GM19438 (cell line): ENCODE measurements around the gene SAMD7.

Source experiments
- ATAC-seq: cut with Tn5 transposase; IDR thresholded peaks from one replicate; pipeline ENCODE4 v1.9.1; 2021; ENCODE audit warnings: low read depth; ENCODE audit not compliant: unreplicated experiment

The SAMD7 gene

DNA sequence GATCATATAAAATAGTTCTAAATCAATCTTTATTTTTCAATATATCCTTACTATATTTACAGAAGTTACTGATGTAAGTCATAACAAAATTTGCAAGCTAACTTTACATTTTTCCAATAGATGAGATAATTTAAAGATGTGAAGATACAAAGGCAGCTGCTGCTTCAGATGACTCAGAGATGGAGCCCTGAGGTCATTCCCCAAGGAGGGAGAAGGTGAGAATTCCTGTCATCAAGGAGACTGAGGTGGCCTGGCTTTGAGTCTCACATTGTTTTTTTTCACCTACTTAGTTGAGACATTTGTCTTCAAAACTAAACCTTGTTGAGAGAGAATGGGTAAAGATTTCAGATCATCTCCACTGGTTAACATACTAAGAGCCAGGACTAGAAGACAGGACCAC, 3.9 kb upstream of the SAMD7 start:
- no peak for ATAC-seq

DNA sequence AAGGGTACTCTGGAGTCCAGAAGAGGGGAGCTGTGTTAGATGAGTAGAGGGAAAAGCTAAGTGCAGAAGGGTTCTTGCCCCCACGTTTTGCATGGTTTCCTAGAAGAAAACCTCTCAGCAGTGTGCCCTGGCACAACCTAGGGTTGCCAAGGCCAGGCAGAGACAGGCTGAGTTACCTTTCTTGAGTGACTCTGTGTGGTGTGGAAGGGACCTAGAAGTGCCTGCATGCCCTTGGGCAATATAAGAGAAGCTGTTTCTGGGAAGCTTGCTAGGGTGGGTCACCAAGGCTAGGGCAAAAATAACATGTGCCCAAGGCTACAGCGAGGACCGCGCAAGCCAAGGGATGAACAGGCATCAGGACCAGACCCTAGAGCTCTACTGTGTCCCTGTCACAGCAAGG, 3.4 kb upstream of the SAMD7 start:
- ATAC-seq, result no peak

DNA sequence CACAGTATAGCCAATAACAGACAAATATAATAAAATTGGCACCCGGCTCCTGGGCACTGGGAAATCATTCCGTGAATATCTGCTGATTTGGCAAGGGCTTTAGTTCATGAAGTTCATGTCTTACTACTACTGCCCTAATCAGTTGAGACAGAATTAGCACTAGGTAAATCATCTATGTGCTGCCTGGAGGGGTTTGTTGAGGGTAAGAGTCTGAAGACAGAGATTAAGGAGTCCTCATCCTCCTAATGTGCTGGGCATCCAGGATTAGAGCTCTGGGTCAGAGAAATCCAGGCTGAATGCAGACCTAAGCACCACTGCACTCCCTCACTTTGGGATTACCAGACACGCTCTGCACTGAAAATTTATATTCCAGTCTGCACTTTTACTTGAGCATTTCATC, 2.0 kb downstream of the SAMD7 start:
- ATAC-seq, result no peak

DNA sequence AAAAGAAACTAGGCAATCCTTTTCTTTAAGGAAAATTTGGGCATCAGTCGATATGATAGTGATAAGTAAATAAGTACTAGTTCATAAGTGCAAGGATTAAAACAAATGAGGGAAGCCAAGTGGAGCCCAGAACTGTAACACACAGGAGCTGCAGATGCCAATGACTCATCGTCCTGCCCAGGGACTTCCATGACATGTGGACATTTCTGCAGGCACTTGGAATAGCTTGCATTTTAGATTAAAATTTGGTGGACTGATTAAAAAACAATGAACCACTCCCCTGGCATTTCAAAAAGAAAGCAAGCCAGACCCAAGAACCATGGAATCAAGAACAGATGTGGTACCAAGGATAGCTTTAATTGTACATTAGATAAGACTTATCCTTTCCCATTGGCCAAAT, 2.9 kb downstream of the SAMD7 start:
- no peak for ATAC-seq

DNA sequence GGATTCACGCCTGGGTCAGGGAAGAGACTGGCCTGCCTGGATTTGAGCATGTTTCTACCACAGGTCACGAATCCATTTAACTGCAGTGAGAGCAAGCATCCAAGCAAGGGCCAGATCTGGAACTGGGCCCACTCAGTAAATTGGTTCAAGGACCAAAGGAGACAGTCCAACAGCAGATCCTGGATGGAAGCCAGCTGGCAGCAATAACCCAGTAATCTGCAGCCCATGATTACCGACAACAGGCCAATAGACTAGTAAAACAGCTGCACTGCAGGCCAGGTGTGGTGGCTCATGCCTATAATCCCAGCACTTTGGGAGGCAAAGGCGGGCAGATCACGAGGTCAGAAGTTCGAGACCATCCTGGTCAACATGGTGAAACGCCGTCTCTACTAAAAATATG, 11.8 kb downstream of the SAMD7 start:
- ATAC-seq, result no peak

DNA sequence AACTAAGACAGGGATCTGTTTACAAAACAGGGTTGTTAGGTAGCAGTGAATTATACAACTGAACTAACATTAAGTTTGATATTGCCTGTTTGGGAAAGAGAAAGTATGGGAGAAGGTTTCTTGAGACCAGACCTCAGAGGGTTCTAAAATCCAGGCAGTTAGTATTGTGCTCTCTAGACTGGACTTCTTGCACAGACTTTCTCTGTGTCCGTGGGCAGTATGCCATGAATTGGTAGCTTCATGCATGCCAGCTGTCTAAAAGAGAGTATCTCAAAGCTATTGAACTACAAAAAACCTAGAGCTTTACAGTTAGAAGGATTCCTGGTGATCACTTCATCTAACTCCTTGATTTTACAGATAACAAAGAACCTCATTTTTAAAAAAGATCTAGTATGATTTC, 12.5 kb downstream of the SAMD7 start:
- no peak for ATAC-seq

DNA sequence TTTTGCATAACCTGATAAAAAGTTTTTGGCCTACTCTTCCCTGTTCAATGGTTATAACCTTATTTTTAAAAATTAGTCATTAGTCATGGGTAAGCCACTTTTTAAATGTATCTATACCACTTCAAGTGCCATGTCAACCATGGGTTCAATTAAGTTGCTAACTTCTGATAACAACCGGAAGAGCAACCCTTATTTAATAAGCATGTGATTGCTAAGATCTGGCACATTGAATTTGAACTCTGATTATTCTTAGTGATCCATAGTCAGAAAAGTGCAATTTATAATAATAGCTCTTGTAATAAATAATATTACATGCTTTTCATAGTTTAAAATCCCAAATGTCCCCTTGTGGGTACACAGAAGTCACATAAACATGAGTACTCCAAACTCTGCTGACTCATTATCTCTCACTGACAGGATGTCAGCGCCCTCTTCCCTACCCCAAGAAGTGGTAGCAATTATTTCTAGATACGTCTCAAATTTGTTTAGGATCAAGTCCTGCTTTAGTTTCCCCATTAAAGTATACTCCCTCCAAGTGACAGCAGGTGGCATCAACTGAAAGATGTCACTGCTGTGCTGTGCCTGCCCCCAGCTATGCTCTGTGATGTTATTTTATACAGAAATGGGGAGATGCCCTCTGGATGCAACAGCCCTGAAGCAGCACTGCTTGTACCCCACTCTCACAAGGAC, 18.6 kb downstream of the SAMD7 start:
- ATAC-seq, result no peak

DNA sequence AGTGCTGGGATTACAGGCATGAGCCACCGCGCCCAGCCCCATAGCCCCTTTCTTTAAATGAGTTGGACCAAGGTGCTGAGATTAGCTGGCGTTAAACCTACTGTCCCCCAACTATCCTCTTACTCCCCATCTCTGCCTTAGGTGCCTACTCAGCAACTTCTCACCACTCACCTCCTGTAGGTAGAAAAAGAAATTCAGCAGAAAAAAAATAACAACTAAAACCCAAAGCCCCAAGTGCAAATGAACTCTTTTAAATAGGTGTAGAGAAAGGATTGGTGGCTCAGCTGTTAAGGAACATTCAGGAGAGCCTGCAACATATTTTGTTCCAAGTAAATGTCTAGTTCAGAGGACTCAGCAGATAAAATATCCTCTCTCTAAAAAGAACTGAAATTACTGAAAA, 19.5 kb downstream of the SAMD7 start:
- no peak for ATAC-seq

DNA sequence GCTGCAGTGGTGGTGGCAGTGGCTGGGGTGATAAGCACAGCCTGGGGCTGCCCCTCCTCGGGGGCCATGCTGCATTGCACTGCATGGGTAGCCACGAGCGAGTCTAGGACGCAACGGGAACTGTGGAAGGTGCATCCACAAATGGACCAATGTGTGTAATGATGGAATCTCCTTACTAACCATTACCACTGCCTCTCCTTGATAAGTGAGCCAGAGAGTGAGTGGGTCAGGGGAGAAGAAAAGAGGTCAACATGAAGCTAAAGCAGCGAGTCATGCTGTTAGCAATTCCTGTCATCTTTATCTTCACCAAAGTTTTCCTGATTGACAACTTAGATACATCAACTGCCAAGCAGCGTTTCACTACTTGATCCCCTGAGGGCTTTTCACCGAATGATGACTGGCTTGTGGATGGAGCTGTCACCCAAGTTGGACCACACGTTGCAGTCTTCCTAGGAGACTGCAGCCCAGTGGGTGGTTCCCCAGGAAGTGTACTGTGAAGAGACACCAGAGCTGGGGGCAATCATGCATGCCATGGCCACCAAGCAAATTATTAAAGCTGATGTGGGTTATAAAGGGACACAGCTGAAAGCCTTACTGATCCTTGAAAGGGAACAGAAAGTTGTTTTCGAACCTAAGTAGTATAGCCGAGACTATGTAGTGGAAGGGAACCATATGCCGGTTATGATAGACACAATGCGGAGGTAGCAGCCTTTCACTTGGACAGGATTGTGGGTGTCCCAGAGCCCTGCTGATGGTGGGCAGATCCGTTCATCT, 20.6 kb downstream of the SAMD7 start:
- peak; percentile 95 for ATAC-seq

DNA sequence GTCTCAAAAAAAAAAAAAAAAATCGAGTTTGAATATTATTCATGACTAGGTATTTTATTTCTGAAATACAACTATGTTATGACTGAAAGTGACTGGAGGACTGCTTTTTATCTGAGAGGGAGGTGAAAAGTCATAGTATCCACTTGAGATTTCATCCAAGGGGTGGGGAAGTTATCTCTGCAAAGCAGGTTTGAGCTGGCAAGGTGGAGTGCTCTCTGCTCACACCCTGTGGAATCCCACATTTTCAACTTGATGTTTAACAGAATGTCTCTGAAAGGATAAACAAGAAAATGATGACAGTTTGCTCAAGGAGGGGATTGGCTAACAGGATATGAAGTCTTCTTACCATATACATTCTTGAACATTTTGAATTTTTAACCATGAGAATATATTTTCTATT, 27.9 kb downstream of the SAMD7 start:
- ATAC-seq, result no peak

DNA sequence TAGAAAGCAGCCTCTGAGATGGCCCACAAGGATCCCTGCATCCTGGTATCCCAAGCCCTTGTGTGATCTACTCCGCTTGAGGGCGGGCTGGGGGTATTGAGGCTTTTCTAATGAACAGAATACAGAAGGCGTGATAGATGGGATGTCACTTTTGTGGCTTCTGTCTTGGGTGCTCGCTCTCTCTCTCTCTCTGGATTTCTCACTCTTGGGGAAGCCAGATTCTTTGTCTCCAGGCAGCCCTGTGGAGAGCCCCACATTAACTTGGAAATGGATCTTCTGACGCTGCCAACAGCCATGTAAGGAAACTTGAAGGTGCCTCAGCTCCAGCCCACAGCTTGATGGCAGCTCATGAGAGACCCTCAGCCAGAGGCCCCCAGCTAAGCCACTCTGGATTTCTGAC, 28.4 kb downstream of the SAMD7 start:
- ATAC-seq, result no peak

DNA sequence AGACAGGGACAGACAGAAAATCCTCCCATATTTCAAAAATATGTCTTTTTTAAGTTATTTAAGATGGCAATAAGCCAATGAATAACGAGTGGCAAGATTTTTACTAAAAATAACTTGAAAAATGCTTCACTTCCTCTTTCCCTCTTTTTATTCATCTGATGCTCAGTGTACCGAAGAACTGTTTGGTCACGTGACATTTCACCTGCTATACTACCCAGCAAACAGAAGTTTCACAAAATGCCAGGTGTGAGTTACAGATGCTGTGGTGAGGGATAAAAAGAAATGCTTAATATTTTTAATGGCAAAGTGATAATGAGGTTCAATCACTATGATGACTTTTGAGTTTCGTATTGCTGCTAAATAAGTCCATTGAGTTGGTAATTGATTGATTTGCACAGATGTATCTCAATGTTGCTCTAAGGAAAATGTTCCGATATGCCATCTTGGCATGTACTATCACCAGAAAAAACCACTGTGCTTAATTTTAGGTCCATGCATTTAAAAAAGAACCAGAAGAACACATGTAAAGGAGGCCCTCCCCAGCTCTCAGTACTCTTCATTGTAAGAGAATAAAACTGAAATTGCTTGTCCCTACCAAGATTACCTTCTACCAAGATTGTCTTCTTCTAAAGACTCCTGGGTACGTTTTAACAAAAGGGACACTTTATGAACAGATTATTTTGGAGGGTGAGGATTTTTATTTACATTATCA, 29.3 kb downstream of the SAMD7 start:
- ATAC-seq, result peak; percentile 78

DNA sequence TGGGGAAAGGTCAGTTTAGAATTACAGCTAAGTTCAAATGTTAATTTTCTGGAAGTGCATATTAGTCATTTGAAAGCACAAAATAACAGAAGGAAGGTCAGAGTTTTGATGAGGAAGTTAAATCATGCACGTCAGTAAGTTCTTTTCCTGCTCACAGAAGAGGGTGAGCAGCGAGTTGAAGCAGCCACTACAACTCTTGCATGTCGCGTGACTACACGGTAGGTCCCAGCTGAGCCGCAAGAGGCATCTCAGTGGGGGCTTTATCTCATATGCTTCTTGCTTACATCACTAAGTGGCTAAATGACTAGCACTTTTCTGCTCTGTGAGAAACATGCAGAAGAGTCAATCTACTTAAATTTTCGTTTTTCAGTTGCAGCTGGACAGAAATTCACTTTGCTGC, 33.9 kb downstream of the SAMD7 start:
- ATAC-seq, result peak; percentile 77

DNA sequence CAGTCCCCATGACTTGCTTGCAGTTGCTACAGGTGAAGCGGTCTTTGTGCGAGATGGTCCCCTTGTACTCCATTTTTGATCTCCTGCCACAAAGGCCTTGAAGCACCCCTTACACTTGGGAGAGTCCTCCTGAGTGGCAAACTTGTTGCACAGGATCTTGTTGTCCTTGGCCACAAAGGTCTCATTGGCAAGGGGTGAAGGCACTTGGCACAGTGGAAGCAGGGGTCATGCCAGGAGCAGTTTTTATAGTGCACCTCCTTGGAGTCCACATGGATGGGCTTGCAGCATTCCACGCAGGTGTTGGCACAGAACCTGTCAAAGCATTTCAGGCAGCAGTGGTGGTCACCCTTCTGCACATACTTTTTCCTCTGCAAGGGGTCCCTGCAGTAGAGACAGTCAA, 35.0 kb downstream of the SAMD7 start:
- no peak for ATAC-seq

DNA sequence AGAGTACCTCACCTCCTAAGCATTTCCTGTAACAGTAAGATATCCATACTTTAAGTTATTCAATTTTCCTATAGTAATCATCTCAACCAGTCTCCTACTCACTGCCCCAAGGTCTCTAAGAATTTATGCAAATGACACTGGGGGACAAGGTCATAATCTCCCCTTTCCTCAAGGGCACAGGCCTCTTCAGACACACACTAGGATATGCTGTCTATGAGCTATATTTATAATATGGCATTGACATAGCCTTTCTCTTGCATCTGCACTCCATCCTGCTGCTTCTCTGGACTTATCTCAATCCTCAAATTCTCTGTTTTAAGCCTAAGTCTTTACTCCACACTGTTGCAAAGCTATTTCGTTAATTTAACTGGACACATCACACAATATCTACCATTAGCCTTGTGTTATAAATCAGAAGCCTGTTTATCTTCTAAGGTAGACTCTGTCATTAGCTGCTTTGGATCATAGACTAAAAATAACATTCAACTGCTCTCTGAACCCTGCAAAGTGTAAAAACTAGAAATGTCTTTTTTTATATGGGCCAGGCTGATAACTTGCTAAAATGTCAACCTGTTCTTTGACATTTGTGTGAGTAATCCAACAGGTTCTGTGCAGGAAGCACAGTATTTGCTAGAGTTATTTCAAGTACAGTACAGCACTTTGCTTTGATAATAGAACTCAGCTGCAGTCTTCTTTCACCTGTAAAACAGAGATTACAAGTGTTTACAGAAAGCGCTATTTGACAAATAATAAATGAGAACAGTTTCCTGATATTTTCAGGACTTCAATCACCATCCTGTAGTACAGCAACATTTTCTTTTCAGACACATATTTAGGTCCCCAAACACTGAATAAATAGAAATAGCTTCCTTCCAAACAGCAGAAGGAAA, 37.4 kb downstream of the SAMD7 start:
- ATAC-seq, result no peak

DNA sequence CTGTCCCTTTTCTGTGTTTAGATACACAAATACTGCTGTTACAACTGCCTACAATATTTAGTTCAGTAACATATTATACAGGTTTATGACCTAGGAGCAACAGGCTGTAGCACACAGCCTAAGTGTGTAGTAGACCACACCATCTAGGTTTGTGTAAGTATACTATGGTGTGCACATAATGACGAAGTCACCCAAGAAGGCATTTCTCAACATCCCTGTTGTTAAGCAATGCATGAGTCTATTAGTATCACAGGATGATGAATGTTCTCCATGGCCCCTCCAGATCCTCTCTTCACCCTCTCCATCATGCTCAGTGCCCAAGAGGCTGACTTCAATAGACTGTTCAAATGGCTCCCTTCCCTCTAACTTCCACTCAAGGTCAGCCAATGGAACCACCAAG, 40.7 kb downstream of the SAMD7 start:
- ATAC-seq, result no peak

DNA sequence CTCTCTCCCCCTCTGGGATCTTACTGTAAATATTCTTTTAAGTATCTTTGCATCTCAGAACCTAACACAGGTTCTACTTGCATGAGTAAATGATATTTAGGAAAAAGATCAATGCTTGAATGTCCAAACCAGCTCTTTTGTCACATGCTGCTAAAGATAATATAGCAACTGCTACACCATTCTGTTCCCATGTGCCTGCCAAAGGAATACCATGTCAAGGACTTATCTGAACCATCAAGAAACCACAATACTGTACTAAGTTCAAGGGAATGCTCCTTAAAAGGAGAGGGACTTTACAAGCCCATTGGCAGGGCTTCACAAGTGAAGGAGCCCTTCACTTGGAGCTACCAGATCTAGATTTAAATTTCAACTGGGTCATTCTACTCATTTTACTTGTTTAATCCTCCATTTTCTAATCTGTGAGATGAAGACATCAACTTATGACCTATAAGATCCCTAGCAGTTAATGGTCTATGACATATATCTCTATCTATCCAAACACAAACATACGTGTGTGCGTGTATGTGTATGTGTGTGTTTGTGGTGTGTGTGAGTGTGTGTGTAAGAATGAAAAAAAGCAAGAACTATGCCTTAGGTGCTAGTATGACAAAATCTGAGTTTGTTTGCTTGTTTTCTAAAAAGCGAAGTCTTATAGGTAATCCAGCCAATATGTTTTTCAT, 42.2 kb downstream of the SAMD7 start:
- ATAC-seq, result no peak

DNA sequence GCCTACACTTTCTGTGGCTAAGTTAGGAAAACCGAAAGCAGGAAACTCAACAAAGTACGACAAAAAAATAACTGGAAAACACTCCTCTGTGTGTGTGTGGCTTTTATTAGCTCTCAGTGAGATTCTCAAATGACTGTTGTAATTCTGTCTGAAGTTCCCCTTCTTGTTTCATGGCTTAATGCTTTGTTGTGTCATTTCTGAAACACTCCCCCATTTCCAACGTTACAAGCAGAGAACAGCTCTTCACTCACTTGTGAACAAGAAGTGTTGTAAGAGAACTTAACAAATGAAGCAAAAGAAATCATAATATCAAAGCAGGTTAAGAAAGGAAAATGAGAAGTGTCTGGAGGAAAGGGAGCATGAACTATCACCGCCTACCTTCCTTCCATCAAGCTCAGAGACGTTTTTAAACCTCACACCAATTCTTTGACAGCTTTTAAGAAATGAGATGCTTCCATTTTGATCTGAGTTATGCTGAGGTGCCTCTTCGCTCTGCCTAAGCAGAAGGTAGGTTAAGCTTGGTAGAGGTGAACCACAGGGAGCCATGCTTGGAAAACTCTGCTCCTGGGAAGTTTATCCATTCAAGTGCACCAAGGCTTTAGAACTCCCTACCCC, 42.9 kb downstream of the SAMD7 start:
- ATAC-seq, result peak; percentile 49

DNA sequence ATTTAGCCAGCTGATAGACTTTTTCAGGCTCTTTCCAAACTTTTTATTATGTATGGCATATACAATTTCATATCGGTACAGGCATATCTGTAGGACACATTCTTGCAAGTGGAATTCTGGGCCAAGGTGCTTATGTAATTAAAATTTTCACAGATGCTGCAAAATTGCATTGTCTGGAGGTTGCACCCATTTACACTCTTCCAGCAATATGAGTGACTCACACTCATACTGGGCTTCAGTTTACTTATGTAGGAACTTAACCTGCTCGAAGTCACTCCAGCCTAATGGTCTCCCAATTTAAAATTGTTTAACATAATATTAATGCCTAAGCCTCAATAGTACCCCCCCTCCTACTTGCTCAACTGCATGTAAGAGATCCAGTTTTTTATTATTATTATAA, 44.0 kb downstream of the SAMD7 start:
- no peak for ATAC-seq

DNA sequence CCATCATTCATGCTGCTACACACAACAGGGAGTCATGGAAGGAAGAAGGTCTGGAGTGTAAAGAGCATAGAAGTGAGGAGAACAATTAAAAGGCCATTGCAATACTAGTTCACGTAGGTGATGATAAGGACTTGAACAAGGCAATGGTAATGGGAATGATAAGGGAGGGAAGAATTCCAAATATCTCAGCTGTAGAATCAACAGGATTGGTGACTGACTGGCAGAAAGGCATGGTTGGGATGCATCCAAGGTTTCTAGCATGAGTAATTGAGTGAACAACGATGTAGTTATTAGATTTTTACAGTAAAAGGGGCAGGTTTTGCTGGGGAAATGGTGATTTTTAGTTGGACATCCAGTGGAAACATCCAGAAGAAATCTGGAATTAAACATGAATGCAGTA, 52.8 kb downstream of the SAMD7 start:
- ATAC-seq, result no peak
